Retinal pigment epithelial cell (primary cell): ENCODE results near the gene SECISBP2.

ENCODE experiments used
- DNase-seq: peaks from one replicate; pipeline ENCODE4 v3.0.0-alpha.2; 2010; ENCODE audit warnings: low read depth
- H3K4me3 ChIP-seq: 2 replicates; pipeline ENCODE4 v1.5.1; 2011; ENCODE audit warnings: mild to moderate bottlenecking, low read length, control low read depth, moderate library complexity
- CTCF ChIP-seq: conservative IDR thresholded peaks from 2 replicates; pipeline ENCODE4 v1.5.1; 2011; ENCODE audit warnings: low read depth, low read length, control low read depth, inconsistent platforms

SECISBP2 gene

DNA sequence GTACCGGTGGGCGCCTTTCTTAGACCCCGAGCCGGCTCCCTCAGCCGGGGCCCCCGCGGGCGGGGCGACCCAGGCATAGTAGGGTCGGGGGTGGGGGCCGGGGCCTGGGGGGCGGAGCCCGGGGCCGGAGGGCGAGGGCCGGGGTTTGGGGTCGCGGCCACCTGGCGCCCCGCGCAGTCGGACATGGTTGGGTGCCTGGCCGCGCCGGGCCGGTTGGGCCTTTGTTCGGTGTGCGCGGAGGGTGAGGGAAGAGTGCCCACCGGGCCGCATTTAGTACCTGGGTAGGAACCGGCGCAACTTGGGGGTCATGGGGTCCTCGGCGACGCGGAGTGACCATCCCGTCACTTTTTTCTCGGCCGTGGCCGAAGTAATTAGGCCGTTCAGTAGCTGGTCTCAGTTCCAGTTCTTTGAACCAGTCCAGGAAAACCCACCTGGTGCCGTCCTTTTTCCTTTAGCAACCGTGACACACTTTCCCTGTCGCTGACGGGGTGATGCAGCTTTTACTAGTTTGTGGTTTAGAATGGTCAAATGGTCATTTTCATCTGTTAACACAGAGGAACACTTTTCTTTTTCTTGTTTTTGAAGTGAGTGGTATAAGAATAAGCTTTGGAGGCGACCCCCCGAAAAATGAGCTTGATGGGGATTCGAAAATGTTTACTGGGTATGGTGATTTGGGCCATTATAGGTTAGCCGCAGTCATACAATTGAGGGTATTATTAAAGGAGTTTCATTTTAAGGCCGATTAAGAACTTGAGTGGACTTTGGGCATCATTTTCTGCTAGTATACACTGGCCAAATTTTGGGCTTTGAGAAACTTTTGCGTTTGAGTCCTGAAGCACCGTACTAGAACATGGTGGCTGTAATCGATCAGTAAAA is 6.7 kb upstream of the SECISBP2 start:
- H3K4me3 ChIP-seq = peak overlapping the region; percentile 98
- no peak for TF ChIP-seq CTCF
- no peak for DNase-seq

DNA sequence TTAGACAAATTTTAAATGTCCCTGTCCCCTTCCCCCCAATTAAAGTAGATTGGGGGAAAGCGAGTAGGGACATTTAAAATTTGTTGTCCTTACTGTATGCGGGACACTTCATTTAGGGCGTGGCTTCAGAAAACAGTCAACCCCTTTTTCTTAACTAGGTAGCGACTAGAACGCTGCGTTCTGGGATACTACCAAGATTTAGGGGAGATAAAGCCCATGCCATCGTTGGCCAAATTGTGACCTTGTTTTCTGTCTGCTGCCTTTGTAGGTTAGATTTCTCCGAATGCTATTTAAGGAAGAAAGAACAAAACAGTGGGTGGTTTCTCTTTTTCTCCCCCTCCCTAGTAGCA is 6.1 kb upstream of the SECISBP2 start:
- DNase-seq = no peak
- H3K4me3 ChIP-seq = peak overlapping the region; percentile 98

GRCh38 chr9:89313842-89314241 is 4.5 kb upstream of the SECISBP2 start:
- TF ChIP-seq CTCF = no peak
- no peak for DNase-seq
- peak overlapping the region; percentile 98 for H3K4me3 ChIP-seq

More for the DNA sequence above, 6.1 kb upstream of the SECISBP2 start:
- TF ChIP-seq CTCF = no peak

- no peak for TF ChIP-seq CTCF
- peak overlapping the region; percentile 98 for H3K4me3 ChIP-seq
- no peak for DNase-seq
Observed at GRCh38 chr9:89314955-89315354, 3.3 kb upstream of the SECISBP2 start.

DNA sequence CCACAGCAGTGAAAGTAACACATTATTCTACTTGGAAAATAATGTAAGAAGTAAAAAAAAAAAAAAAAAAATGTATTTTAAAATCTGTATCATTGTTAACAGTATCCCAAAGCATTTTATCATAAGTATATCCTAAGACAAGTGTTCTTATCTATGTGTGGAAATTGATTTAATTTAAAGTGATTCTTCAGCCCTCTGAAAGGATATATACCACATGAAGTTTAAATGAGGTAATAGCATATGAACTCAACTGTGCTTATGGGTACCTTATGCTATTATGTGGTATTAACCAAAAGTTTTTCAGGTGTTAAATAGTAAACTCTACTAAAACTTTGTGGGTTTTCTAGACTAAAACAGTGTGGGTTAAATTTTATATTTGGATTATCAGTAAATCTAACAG is 2.8 kb upstream of the SECISBP2 start:
- TF ChIP-seq CTCF = no peak
- no peak for DNase-seq
- no peak overlapping the region for H3K4me3 ChIP-seq

- DNase-seq = no peak
- H3K4me3 ChIP-seq = peak overlapping the region; percentile 72
Observed at GRCh38 chr9:89317282-89317681, 1.0 kb upstream of the SECISBP2 start.

More at GRCh38 chr9:89317282-89317681, 1.0 kb upstream of the SECISBP2 start:
- no peak for TF ChIP-seq CTCF
